ENCODE measurements around the gene UCP3. TPM values are rescaled to one million over a fixed set of nuclear protein-coding genes. Genes with fewer than 3 reads are reported as not detected.

UCP3 gene
- total and polyA plus RNA-seq, 2 of the 8 experiments (the other 6 are each of a cell fraction or from before 2014, with no cell fraction given) = 0.85 to 1.3 TPM

DNA sequence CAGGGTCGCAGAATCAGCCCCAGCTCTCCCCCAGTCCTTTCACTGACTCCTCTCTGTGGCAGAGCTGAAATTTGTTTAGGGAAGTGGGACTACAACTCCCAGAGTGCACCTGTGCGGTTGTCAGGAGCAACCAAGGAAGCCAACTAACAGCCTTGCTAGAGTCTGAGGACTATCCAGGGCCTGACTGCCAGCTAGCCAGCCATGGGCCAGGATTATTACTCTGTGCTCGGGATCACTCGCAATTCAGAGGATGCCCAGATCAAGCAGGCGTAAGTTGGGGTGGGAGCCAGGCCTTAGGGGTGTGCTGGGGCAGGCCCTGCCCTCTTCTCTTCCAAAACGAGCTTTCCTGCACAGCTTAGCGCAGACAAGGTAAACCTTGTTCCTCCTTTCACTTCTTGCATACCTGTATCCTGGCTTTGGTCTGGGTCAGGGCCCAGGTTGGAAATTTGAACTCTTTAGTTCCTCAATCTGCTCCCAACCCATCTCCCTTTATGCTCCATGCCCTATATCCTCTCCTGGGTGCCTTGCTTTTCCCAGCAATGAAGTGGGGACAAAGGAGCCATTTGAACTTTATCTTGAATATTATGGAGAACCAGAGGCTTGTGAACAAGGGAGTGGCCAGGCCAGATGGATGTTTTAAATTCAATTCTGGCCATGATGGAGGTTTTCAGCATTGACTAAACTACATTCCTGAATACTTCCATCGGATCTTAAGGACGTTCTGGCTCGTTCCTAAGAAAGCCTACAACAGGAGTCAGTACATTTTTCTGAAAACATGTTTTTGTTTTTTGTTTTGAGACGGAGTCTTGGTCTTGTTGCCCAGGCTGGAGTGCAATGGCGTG lies 57.8 kb downstream of the UCP3 start, which contains the start of gene DNAJB13:
Gene DNAJB13, plus strand, starts transcription at position 158 of the 842 bp plus-strand sequence. Its CDS starts 44 bp downstream, at position 202.
- Histone ChIP-seq H2BK15ac (ENCODE audit: low read length) (no peak within 1 kb of the TSS), H3K27me3 (replicated peaks in 1 of 4; ENCODE audit: control insufficient read depth in 3 of 4, extremely low read depth in 1 of 4, insufficient read depth in 3 of 4, low read length in 3 of 4) (no peaks in the 10 kb centered on the region), H3K9me3 (ENCODE audit: insufficient read depth in 2 of 2, low read depth in 1 of 2, low read length in 1 of 2) (peaks cover 8% of the 10 kb centered on the region in 2 experiments; a peak in 2 of 4 replicates), H2AK5ac (ENCODE audit: low read depth, low read length) (no peak within 1 kb of the TSS), H4K20me1 (replicated peaks in 1 of 2; ENCODE audit: control insufficient read depth in 1 of 2, insufficient read depth in 2 of 2, low read length in 2 of 2) (peaks cover 0 to 2% of the 10 kb centered on the region in 2 experiments), H3K18ac (ENCODE audit: extremely low read depth, low read length) (no peak within 1 kb of the TSS), H2BK5ac (ENCODE audit: low read depth, low read length) (no peak within 1 kb of the TSS), H2BK20ac (ENCODE audit: low read length) (no peak within 1 kb of the TSS), H3K9ac (replicated peaks in 1 of 4; ENCODE audit: extremely low read depth in 1 of 4, low read depth in 3 of 4, low read length in 3 of 4) (no peak within 1 kb of the TSS), H3K4ac (replicated peaks; ENCODE audit: insufficient read length, low read depth, low read length) (no peak within 1 kb of the TSS), H3K4me3 (ENCODE audit: extremely low read depth in 1 of 4, insufficient read depth in 2 of 4, low read depth in 3 of 4, low read length in 4 of 4) (no peak within 1 kb of the TSS), H3K79me1 (ENCODE audit: low read depth, low read length) (peaks cover 4% of the 10 kb centered on the region; the same call in 1 of the 2 replicates), H3K56ac (replicated peaks; ENCODE audit: insufficient read length, low read depth, low read length) (no peak within 1 kb of the TSS), H3K4me1 (replicated peaks in 1 of 4; ENCODE audit: control insufficient read depth in 3 of 4, insufficient read depth in 4 of 4, low read length in 3 of 4) (peaks cover 0 to 2% (median 0%) of the 10 kb centered on the region in 4 experiments; a peak in 1 of 7 replicates), H3K14ac (ENCODE audit: insufficient read length) (no peak within 1 kb of the TSS), H3K23me2 (ENCODE audit: low read depth, low read length) (no peaks in the 10 kb centered on the region), H3K27ac (ENCODE audit: low read depth, low read length) (no peak within 1 kb of the TSS), H3K79me2 (ENCODE audit: control insufficient read depth in 1 of 2, insufficient read depth in 2 of 2, low read length in 2 of 2) (no peaks in the 10 kb centered on the region), H2BK12ac (ENCODE audit: low read depth, low read length) (no peak within 1 kb of the TSS), H2BK120ac (replicated peaks; ENCODE audit: low read depth, low read length) (no peak within 1 kb of the TSS), H2AFZ (ENCODE audit: low read length) (no peak within 1 kb of the TSS), H3K4me2 (ENCODE audit: insufficient read depth in 1 of 2, low read depth in 2 of 2, low read length in 2 of 2) (no peak within 1 kb of the TSS), H3K36me3 (ENCODE audit: control insufficient read depth in 2 of 4, insufficient read depth in 4 of 4, low read length in 3 of 4) (no peaks in the 10 kb centered on the region; a peak in 1 of 8 replicates), H4K8ac (ENCODE audit: extremely low read depth, insufficient read depth, low read length) (no peak within 1 kb of the TSS), H3K23ac (ENCODE audit: insufficient read length) (no peak within 1 kb of the TSS), H4K5ac (ENCODE audit: insufficient read length, low read depth, low read length) (no peak within 1 kb of the TSS), H4K91ac (replicated peaks; ENCODE audit: insufficient read length, low read length) (no peak within 1 kb of the TSS)
- FAIRE-seq (peak; percentile 93), DNase-seq (ENCODE audit: low read depth in 1 of 2, low spot score in 2 of 2) (peak in 1 of 2 experiments; percentile 86)
- TF ChIP-seq SIN3A (conservative IDR thresholded peaks at IDR 0.05 in 1 of 2, IDR thresholded peaks at IDR 0.05 in 1 of 2; ENCODE audit: low read depth in 1 of 2, low read length in 2 of 2) (peak; percentile 54 to 93; a peak in 3 of 4 replicates), RAD21 (IDR thresholded peaks at IDR 0.05 in 1 of 2, conservative IDR thresholded peaks at IDR 0.05 in 1 of 2; ENCODE audit: low read depth in 2 of 2, low read length in 2 of 2) (0 out of 4 replicates have a peak, but pooled peaks of 1 of the 2 experiments have one; percentile 1), SIX5 (IDR thresholded peaks at IDR 0.05; ENCODE audit: low read depth, low read length) (peak; percentile 89), GTF2F1 (IDR thresholded peaks at IDR 0.05; ENCODE audit: borderline replicate concordance, low read depth, low read length) (no peak)
- ChIA-PET POLR2A (ENCODE audit: partially characterized antibody) (interaction anchor here (0.9 kb wide), 1 partner anchor 12 kb away, joined by 3 read pairs; no protein-coding TSS in a partner anchor), CTCF (ENCODE audit: partially characterized antibody) (interaction anchor here (0.6 to 2.5 kb wide), 5 partner anchors 9 to 472 kb away, joined by 3 to 8 read pairs (median 5); no protein-coding TSS in a partner anchor)
- 67% methylated on average over 12 of the region's 12 CpGs; no CpG with 5 or more reads in 1 of the 2 experiments for WGBS, 2 experiments (ENCODE audit: extremely low coverage in 1 of 2, insufficient coverage in 1 of 2, insufficient read length in 1 of 2, insufficient replicate concordance in 2 of 2, low coverage in 1 of 2, low lambda C conversion rate in 2 of 2, missing lambda C conversion rate in 1 of 2)

Data from H1 (cell line).